Endothelial cell of umbilical vein (primary cell): Measurements from ENCODE around the gene DOCK1. TPM values are rescaled to one million over a fixed set of nuclear protein-coding genes. Genes with fewer than 3 reads are reported as not detected.

Experiments
- BruUV-seq: library from RNA; stranded (reverse); fragments of 400-500 nt; replicated peaks from 2 replicates; lab custom pipeline; 2021; lab: Mats Ljungman, UMichigan
- CTCF ChIA-PET: fragments of 300-600, 350-600 bp; sonication (Branson Sonifier 250); formaldehyde crosslinking; loops from one replicate; lab custom pipeline; 2021; ENCODE audit warnings: antibody characterized with exemption, inconsistent platforms; lab: Charles Lee
- POLR2A ChIA-PET: fragments of 300-600, 350-600 bp; sonication (Branson Sonifier 250); formaldehyde crosslinking; loops from one replicate; lab custom pipeline; 2021; ENCODE audit warnings: antibody characterized with exemption, inconsistent platforms; lab: Charles Lee
- DNase-seq: peaks from one replicate; pipeline ENCODE4 v3.0.0-alpha.2; 2011; ENCODE audit warnings: low read depth, low spot score
- FAIRE-seq: peaks from 2 replicates; lab custom pipeline; 2011; peaks lifted over from hg19 to GRCh38; lab: Jason Lieb, UNC
- H2AFZ ChIP-seq: 2 replicates; pipeline ENCODE4 v1.6.0; 2012; ENCODE audit warnings: low read depth, low read length, control low read depth, inconsistent platforms
- H3K27ac ChIP-seq: 2 replicates; pipeline ENCODE4 v1.5.1; 2011; ENCODE audit warnings: low read depth, mild to moderate bottlenecking, control low read depth, low read length, moderate library complexity; ENCODE audit not compliant: insufficient read depth
- H3K27me3 ChIP-seq, 2 experiments: 2 replicates each; pipeline versions ENCODE4 v1.6.0 to v1.6.1; 2011; ENCODE audit warnings: low read length in 2 of 2, mixed read lengths in 1 of 2; ENCODE audit not compliant: control insufficient read depth in 2 of 2, insufficient read depth in 2 of 2
- H3K36me3 ChIP-seq, 2 experiments: 2 replicates in 1 of 2; 3 replicates in 1 of 2; pipeline ENCODE4 v1.5.1; 2011; ENCODE audit warnings: low read length in 2 of 2, mild to moderate bottlenecking in 1 of 2, moderate library complexity in 1 of 2; ENCODE audit not compliant: control insufficient read depth in 2 of 2, insufficient read depth in 2 of 2; ENCODE audit errors: extremely low read depth in 1 of 2
- H3K4me1 ChIP-seq: 3 replicates; pipeline ENCODE4 v1.5.1; 2011; ENCODE audit warnings: mild to moderate bottlenecking, low read length; ENCODE audit not compliant: control insufficient read depth, insufficient read depth; ENCODE audit errors: extremely low read depth
- H3K4me2 ChIP-seq: 2 replicates; pipeline ENCODE4 v1.6.1; 2011; ENCODE audit warnings: low read length, control low read depth, mixed read lengths; ENCODE audit not compliant: insufficient read depth
- H3K4me3 ChIP-seq, 3 experiments: fragments of 200-600 bp in 1 of 3; sonication (generic), shearing (Covaris generic) in 1 of 3; replicated peaks in 1 of 3; 2 replicates each; pipeline ENCODE4 v1.5.1; 2011 to 2016; ENCODE audit warnings: control low read depth in 3 of 3, low read length in 3 of 3, mild to moderate bottlenecking in 2 of 3, inconsistent platforms in 1 of 3, low read depth in 1 of 3, moderate library complexity in 1 of 3; ENCODE audit not compliant: insufficient read depth in 1 of 3
- H3K79me2 ChIP-seq: 2 replicates; pipeline ENCODE4 v1.6.0; 2012; ENCODE audit warnings: low read length, inconsistent platforms; ENCODE audit not compliant: control insufficient read depth, insufficient read depth
- H3K9ac ChIP-seq: replicated peaks from 2 replicates; pipeline ENCODE3; 2011; ENCODE audit warnings: low read length, control low read depth; ENCODE audit not compliant: insufficient read depth; ENCODE audit errors: extremely low read depth
- H3K9me1 ChIP-seq: replicated peaks from 3 replicates; pipeline ENCODE4 v1.6.0; 2011; ENCODE audit warnings: mild to moderate bottlenecking, low read length; ENCODE audit not compliant: control insufficient read depth, insufficient read depth; ENCODE audit errors: extremely low read depth
- H3K9me3 ChIP-seq: replicated peaks from 2 replicates; pipeline ENCODE4 v1.5.1; 2012; ENCODE audit warnings: low read length, inconsistent platforms; ENCODE audit not compliant: control insufficient read depth, insufficient read depth
- H4K20me1 ChIP-seq: replicated peaks from 2 replicates; pipeline ENCODE3; 2011; ENCODE audit warnings: mild to moderate bottlenecking, low read length; ENCODE audit not compliant: control insufficient read depth, insufficient read depth; ENCODE audit errors: extremely low read depth
- EZH2 ChIP-seq: IDR thresholded peaks from 2 replicates; pipeline ENCODE4 v1.6.1; 2012; ENCODE audit warnings: borderline replicate concordance, low read depth, mild to moderate bottlenecking, moderate library complexity, low read length, inconsistent platforms; ENCODE audit not compliant: severe bottlenecking
- JUN ChIP-seq: IDR thresholded peaks from 2 replicates; pipeline ENCODE4 v1.6.1; 2011; ENCODE audit warnings: borderline replicate concordance, low read depth; ENCODE audit not compliant: insufficient read length, insufficient read depth
- MYC ChIP-seq: IDR thresholded peaks from one replicate; pipeline ENCODE4 v1.6.1; 2011; ENCODE audit warnings: mild to moderate bottlenecking, low read depth, low read length
- POLR2AphosphoS5 ChIP-seq: IDR thresholded peaks from 2 replicates; pipeline ENCODE4 v1.6.1; 2012; ENCODE audit warnings: low read depth, mild to moderate bottlenecking, control low read depth, low read length, moderate library complexity; ENCODE audit not compliant: insufficient read depth
- dilution Hi-C: fragments of 300-500 bp; cut with MboI; formaldehyde crosslinking; loops from one replicate; pipeline ENCODE4 v1.15.0; 2019; ENCODE audit warnings: low sequenced_read_pairs; ENCODE audit not compliant: extremely low pct_ligation_motif_present
- intact Hi-C: fragments of 100-400 bp; cut with micrococcal nuclease; formaldehyde crosslinking; loops from one replicate; pipeline ENCODE4 v1.10.0; 2022
- polyA plus RNA-seq, 4 experiments: library from polyadenylated mRNA; depleted of rRNA in 3 of 4; stranded (reverse) in 3 of 4; unstranded in 1 of 4; fragments of >200 nt; gene quantifications; 2 replicates each; pipeline versions ENCODE4 v1.2.1 to v1.2.3, GENCODE V29; 2011 to 2012; ENCODE audit warnings: missing spikeins in 1 of 4
- total RNA-seq: library from RNA; stranded (reverse); gene quantifications from 2 replicates; pipeline ENCODE4 v1.2.3, GENCODE V29; 2021
- TF ChIP-seq, protein P1 (sequence below): IDR thresholded peaks from 2 replicates; pipeline ENCODE4 v1.6.1; 2011; ENCODE audit not compliant: insufficient read depth, insufficient read length
- TF ChIP-seq, protein P2 (sequence below), 2 donors: IDR thresholded peaks; 1 replicate in 1 of 2; 2 replicates in 1 of 2; pipeline ENCODE4 v1.5.1; 2011; ENCODE audit warnings: low read length in 2 of 2, mild to moderate bottlenecking in 2 of 2, moderate library complexity in 2 of 2, control low read depth in 1 of 2, inconsistent platforms in 1 of 2, low read depth in 1 of 2; ENCODE audit not compliant: insufficient read depth in 1 of 2; ENCODE audit errors: extremely low read depth in 1 of 2

The DOCK1 gene
- total and polyA plus RNA-seq, 2 donors (not counting 3 experiments of a cell fraction or from before 2014, with no cell fraction given), result 22.5 to 83.1 TPM

DNA sequence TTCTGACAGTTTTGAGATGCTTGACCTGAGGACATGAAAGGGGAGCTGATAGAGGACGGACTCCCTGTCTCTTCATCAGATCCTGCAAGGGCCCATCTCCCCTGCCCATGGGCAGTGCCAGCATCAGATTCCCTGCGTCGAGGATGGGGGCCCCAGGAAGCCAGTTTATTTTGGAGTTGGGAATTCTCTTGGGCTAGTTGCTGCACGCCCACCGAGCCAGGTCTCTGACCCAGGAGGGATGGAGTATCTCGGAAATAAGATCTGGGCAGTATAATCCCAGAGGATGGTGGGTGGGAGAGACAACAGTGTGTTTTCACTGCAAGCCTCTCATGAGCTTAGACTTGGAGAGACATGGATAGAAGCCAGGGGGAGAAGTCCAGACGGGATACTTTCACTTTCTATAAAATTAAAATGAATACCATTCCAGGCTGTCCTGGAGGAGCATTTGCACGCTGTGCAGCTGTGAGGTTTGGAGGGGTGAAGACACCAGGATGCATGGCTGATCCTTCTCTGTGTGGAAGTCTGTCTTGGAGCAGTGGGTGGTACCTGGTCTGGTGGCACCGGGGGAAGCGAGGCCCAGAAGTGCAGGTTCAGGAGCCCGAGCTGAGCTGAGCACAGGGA, 25.8 kb downstream of the DOCK1 start:
- peak overlapping the region; percentile 54 for H3K4me2 ChIP-seq
- CTCF ChIA-PET, result interaction anchor here (0.9 to 1.2 kb wide), 2 partner anchors 8 to 14 kb away, joined by 3 read pairs; no protein-coding TSS in a partner anchor
- no peak for TF ChIP-seq EZH2
- TF ChIP-seq, protein P1, sequence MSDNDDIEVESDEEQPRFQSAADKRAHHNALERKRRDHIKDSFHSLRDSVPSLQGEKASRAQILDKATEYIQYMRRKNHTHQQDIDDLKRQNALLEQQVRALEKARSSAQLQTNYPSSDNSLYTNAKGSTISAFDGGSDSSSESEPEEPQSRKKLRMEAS, result no peak
- TF ChIP-seq MYC, result no peak
- TF ChIP-seq JUN, result no peak
- TF ChIP-seq, protein P2, sequence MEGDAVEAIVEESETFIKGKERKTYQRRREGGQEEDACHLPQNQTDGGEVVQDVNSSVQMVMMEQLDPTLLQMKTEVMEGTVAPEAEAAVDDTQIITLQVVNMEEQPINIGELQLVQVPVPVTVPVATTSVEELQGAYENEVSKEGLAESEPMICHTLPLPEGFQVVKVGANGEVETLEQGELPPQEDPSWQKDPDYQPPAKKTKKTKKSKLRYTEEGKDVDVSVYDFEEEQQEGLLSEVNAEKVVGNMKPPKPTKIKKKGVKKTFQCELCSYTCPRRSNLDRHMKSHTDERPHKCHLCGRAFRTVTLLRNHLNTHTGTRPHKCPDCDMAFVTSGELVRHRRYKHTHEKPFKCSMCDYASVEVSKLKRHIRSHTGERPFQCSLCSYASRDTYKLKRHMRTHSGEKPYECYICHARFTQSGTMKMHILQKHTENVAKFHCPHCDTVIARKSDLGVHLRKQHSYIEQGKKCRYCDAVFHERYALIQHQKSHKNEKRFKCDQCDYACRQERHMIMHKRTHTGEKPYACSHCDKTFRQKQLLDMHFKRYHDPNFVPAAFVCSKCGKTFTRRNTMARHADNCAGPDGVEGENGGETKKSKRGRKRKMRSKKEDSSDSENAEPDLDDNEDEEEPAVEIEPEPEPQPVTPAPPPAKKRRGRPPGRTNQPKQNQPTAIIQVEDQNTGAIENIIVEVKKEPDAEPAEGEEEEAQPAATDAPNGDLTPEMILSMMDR (IDR thresholded peaks at IDR 0.05; ENCODE audit: extremely low read depth in 1 of 2, insufficient read depth in 1 of 2, low read depth in 1 of 2, low read length in 2 of 2), result no peak
- TF ChIP-seq POLR2AphosphoS5, result no peak
- no TSS peak for BruUV-seq
- dilution Hi-C loops, result no loop called here
- peaks cover 85% of the 10 kb centered on the region for H3K79me2 ChIP-seq
- H4K20me1 ChIP-seq, result no peaks in the 10 kb centered on the region
- intact Hi-C loops, result no loop called here
- H3K36me3 ChIP-seq, result peaks cover 0 to 10% of the 10 kb centered on the region in 2 experiments
- H3K9ac ChIP-seq, result no peak overlapping the region
- DNase-seq (peak; percentile 26), FAIRE-seq (no peak)
- no peak overlapping the region for H2AFZ ChIP-seq
- no peak overlapping the region for H3K27ac ChIP-seq
- H3K4me1 ChIP-seq, result peaks cover 22% of the 10 kb centered on the region
- H3K4me3 ChIP-seq, result no peak overlapping the region
- H3K27me3 ChIP-seq, result no peaks in the 10 kb centered on the region
- POLR2A ChIA-PET, result no interaction called here
- no peaks in the 10 kb centered on the region for H3K9me3 ChIP-seq
- H3K9me1 ChIP-seq, result no peaks in the 10 kb centered on the region
